HT1080 (cell line): ENCODE results near the gene LSM12. TPM values are rescaled to one million over a fixed set of nuclear protein-coding genes. Genes with fewer than 3 reads are reported as not detected.

Experiments
- DNase-seq: peaks from one replicate; pipeline ENCODE4 v3.0.0-alpha.2; 2015; ENCODE audit warnings: low read depth
- total RNA-seq: library from RNA; depleted of rRNA; stranded (reverse); fragments of >200 nt; shearing (Covaris generic); gene quantifications from 2 replicates; pipeline ENCODE4 v1.2.3, GENCODE V29; 2014

The LSM12 gene
- total RNA-seq, 1 experiment from 2014 or later = 92.3 TPM

DNA sequence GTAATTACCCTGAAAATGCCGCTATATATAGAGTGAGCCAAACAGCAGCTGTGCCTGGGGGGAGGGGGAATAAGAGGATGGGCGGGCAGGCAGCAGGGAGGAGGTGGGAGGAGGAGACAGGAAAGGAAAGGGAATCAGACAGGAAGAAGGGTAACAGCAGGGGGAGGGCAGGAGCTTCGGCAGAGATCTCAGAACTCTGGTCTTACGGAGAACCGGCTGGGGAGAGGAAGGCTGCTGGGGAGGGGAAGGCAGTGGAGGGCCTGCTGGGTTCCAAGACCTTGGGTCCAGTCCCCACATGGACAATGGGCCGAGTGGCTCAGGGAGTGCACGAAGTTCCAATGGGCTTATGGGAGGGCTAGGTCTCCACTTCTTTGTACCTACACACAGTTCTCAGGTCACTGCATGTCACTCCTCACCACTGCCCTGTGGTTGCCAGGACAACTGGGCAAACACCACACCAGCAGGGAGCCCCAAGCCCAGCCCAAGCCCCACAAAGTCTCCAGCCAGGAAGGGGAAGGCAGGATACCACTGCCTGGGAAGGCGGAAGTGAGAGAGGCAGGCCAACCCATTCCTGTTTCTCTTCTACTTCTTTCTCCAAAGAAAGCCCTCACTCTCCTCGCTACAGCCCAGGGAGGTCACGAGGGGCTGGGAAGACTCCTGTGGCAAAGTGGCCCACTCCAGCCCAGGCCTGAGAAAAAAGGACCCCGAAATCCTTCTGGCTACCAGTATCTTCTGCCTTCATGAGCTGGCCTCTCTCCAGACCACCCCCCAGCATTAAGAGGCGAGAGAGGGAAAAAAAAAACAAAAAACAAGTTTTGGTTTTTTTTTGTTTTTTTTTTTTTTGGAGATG, 29.4 kb upstream of the LSM12 start:
- peak; percentile 96 for DNase-seq

GRCh38 chr17:44095388-44095646, 28.8 kb upstream of the LSM12 start:
- DNase-seq = no peak

DNA sequence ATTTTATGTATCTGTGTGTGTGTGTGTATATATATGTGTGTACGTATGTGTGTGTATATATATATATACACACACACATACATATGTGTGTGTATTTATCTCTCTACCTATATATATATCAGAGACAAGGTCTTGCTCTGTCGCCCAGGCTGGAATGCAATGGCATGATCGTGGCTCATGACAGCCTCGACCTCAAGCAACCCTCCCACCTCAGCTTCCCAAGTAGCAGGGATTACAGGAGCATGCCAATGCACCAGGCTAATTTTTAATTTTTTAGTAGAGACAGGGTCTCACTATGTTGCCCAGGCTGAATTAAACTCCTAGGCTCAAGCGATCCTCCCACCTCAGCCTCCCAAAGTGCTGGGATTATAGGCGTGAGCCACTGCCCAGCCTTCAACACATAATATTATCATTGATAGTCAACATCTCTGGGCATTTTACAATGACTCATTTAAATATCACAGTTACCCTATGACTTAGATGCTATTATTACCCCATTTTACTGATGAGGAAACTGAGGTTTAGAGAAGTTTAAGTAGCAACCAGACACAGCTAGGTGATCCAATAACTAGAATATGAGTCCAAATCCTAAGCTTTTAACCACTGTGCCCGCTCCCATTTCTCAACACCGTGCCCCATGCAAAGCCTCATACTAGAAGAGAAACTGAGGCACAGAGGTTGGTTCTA, 28.4 kb upstream of the LSM12 start:
- DNase-seq = no peak

DNA sequence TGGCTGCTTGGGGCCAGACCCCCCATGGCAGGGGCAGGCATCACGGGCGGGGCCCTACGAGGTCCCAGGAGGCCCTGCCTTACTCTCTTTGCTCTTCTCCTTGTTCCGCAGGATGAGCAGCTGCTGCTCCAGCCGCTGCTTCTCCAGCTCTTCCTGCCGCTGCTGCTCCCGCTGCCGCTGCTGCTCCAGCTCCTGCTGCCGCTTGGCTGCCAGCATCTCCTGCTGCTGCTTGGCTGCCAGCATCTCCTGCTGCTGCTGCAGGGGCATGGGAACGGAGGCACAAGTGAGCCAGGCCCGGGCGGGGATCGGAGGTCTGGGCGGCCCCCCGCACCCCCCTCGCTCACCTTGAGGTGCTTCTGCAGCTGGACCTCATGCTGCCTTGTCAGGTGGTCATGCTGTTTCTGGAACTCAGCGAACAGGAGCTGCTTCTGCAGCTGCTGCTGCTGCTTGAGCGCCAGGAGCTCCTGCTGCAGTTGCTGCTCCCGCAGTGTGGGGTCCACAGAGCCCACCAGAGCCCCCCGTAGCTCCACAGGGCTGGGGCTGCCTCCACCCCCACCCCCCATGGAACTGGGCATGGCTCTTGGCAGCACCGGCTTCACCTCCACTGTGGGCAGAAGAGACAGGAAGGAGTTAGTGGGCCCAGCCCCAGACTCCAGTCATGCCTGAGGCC, 26.9 kb upstream of the LSM12 start:
- no peak for DNase-seq

DNA sequence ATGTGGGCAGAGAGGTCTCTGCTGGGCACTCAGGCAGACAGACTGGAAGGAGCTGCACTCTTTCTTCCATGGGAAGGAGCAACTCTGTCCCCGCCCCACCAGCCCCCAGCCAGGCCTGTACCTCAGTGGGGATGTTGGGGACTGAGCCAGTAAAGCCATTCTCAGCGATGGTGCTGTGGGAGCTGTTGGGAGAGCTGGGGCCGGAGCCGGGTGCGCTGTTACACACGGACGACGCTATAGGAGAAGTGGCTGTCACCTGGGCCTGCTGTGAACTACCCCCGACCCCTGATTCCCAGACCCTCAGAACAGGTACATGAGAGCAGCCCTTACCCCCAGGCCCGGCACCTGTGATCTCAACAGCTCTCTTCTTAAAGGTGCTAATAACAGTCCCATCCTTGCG, 25.6 kb upstream of the LSM12 start:
- no peak for DNase-seq

DNA sequence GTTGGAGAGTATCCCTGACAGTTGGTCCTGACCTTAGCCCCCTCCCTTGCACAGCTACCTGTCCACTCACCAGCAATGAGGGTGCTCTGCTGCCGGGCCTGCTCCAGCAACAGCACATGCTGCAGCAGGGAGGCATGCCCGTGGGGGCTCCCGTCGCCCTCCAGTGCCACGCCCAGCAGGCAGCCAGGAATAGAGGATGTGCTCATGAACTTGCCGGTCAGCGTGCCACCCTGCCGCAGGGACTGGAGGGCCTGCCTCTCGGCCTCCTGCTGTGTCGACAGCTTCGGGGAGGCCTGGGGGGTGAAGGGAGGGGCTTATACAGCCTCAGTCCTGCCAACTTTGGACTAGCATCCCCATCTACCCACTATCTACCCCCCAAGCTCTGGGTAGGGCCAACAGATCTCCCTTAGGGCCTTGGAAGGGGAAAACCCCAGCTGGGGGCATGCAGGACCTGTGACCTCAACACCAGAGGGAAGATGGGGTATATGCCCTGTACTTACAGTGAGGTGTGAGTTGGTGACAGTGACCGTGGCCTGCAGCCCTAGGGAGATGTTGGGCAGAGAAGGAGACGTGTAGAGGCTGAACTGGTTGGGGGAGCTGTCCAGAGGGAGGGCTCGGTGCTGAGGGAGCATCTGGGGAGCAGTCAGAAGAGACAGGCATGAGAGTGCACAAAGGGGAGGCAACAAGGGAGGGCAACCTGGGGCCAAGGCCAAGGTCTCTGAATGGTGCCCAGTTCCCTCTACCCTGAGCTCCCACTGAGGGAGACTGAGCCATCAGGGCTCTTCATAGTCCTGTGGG, 24.9 kb upstream of the LSM12 start:
- no peak for DNase-seq

GRCh38 chr17:44088254-44088653, 21.8 kb upstream of the LSM12 start:
- no peak for DNase-seq

- no peak for DNase-seq
Measured at GRCh38 chr17:44087319-44087718, 20.8 kb upstream of the LSM12 start.

GRCh38 chr17:44086364-44087311, 20.2 kb upstream of the LSM12 start:
- DNase-seq = peak; percentile 79

- no peak for DNase-seq
Measured at GRCh38 chr17:44085908-44086307, 19.4 kb upstream of the LSM12 start.

- no peak for DNase-seq
Measured at GRCh38 chr17:44084921-44085320, 18.4 kb upstream of the LSM12 start.

GRCh38 chr17:44084131-44084538, 17.7 kb upstream of the LSM12 start:
- no peak for DNase-seq

- peak; percentile 34 for DNase-seq
Measured at GRCh38 chr17:44083250-44083849, 16.9 kb upstream of the LSM12 start.

GRCh38 chr17:44082256-44082927, 15.9 kb upstream of the LSM12 start:
- DNase-seq = no peak

DNA sequence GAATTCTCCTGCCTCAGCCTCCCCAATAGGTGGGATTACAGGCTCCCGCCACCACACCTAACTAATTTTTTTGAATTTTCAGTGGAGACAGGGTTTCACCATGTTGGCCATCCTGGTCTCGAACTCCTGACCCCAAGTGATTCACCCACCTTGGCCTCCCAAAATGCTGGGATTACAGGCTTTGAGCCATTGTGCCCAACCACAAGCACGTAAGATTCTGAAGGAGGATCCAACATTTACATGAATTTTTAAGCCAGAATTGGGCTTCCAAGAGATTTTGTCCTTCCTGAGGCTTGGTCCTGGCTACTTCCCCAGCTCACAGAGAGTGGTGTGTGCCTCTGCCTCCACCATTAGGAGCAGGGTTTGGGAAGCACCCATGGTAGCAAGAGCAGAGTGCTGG, 15.2 kb upstream of the LSM12 start:
- no peak for DNase-seq

DNA sequence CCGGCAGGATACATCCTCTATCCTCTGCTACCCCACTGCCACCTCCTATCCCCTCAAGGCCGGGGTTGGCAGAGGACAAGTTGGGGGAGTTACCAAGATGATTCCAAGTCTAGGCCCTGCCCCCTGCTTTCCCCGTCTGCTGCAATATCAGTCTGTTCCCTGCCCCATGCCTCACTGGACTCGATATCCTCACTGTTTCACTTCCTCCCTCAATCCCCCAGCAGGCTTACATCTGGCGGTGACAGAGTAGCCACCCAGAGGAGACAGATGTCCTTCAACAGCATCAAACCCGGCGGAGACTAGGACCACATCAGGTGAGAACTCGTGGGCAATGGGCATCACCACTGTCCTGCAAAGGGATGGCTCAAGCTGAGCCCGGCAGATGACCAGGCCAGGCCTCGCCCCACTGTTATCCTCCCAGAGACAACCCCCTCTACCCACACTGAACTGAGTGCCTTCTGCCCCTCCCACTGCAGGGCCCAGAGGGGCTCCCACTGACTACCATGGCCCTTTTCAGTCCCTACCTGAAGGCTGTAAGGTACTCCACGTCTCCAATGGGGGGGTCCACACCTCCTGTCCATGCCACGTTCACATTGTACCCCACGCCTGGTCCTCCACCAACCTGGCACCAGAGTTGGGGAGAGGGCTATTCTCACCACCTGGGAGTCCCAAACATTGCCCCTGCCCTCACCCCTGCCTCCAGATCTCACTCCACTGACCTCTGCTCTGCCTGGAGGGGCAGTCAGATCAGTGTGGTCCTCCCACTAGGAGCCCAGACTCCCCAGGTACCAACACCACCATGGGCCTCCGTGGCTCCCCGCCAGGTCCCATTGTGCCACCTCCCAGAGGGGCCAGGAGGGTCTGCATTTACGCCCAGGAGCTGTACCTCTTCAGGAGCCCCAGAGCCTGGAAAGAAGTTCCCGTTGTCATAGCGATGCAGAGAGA, 13.7 kb upstream of the LSM12 start:
- no peak for DNase-seq

GRCh38 chr17:44078412-44078811, 11.9 kb upstream of the LSM12 start:
- DNase-seq = no peak

GRCh38 chr17:44077595-44077909, 11.1 kb upstream of the LSM12 start:
- DNase-seq = no peak
